Loucy (cell line): ENCODE data around the gene MYH9.

Experiments
- CTCF ChIP-seq: fragments of 200-600 bp; sonication (generic); conservative IDR thresholded peaks from 2 replicates; pipeline ENCODE4 v1.5.1; 2014; ENCODE audit warnings: mild to moderate bottlenecking, antibody characterized with exemption, low read length
- EZH2phosphoT487 ChIP-seq: fragments of 200-600 bp; IDR thresholded peaks from 2 replicates; pipeline ENCODE4 v1.6.1; 2018; ENCODE audit warnings: antibody characterized with exemption, mild to moderate bottlenecking, moderate library complexity, borderline replicate concordance

GRCh38 chr22:36232715-36233401, 154.9 kb downstream of the MYH9 start:
- TF ChIP-seq CTCF: no peak
- no peak for TF ChIP-seq EZH2phosphoT487
